ENCODE measurements around the gene CCDC186.

CCDC186 gene

DNA sequence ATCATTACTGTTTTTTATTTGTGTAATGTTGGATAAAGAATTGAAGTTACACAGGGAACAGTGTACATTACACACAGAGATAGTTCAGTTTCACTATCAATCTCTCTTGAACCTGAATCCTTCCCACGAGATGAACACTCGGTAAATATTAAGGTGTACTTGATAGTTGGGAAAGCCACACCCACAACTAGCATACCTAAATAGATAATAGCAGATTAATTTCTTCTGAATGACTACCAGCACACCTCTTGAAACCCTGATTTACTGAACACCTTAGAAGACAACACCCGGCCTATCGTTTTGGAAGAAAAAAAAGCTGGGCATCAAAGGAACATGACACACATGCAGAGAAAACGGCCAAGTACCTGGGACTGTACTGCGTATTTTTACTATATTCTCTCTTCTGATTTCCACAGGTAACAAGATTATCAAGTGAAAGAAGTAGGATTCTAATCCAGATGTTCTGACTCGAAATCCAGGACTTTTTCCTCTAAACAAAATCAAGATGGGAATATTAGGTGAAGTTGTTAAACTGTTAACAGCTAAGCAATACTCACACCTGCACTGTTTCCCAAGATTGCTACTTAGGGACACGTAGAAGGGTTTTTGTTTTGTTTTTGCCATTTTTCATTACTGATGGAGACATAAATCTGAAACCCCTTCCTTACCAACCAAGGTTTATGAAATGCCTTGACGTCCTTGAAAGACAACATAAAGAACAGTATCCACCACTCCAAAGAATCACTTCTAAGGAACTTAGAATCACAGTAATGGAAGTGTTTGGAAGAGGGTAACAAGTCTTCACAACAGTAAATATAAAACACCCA, 1.0 kb downstream of the CCDC186 start:
- H3K4me3 ChIP-seq (ENCODE audit: low read depth, low read length), result peak overlapping the region; percentile 72
- TF ChIP-seq, protein P1, sequence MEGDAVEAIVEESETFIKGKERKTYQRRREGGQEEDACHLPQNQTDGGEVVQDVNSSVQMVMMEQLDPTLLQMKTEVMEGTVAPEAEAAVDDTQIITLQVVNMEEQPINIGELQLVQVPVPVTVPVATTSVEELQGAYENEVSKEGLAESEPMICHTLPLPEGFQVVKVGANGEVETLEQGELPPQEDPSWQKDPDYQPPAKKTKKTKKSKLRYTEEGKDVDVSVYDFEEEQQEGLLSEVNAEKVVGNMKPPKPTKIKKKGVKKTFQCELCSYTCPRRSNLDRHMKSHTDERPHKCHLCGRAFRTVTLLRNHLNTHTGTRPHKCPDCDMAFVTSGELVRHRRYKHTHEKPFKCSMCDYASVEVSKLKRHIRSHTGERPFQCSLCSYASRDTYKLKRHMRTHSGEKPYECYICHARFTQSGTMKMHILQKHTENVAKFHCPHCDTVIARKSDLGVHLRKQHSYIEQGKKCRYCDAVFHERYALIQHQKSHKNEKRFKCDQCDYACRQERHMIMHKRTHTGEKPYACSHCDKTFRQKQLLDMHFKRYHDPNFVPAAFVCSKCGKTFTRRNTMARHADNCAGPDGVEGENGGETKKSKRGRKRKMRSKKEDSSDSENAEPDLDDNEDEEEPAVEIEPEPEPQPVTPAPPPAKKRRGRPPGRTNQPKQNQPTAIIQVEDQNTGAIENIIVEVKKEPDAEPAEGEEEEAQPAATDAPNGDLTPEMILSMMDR (IDR thresholded peaks at IDR 0.05), result no peak
- no peaks in the 10 kb centered on the region for H3K36me3 ChIP-seq (ENCODE audit: control insufficient read depth, insufficient read depth, low read length)
- no peak overlapping the region for H3K9ac ChIP-seq
- H3K27me3 ChIP-seq (ENCODE audit: control insufficient read depth, insufficient read depth, low read length), result no peaks in the 10 kb centered on the region
- peaks cover 23% of the 10 kb centered on the region for H3K79me2 ChIP-seq
- peak overlapping the region; percentile 81 for H2AFZ ChIP-seq
- peak overlapping the region; percentile 93 for H3K4me2 ChIP-seq (ENCODE audit: low read length)
- peak overlapping the region; percentile 84 for H3K27ac ChIP-seq
- no peaks in the 10 kb centered on the region for H3K9me3 ChIP-seq (ENCODE audit: control insufficient read depth, low read length)
- H3K4me1 ChIP-seq, result peaks cover 4% of the 10 kb centered on the region

- Histone ChIP-seq H3K27ac (no peak overlapping the region), H3K9ac (no peak overlapping the region), H3K4me1 (peaks cover 4% of the 10 kb centered on the region), H3K4me3 (ENCODE audit: low read depth, low read length) (peak overlapping the region; percentile 72), H3K79me2 (peaks cover 26% of the 10 kb centered on the region), H3K9me3 (ENCODE audit: control insufficient read depth, low read length) (no peaks in the 10 kb centered on the region), H3K4me2 (ENCODE audit: low read length) (peak overlapping the region; percentile 93), H2AFZ (no peak overlapping the region), H3K27me3 (ENCODE audit: control insufficient read depth, insufficient read depth, low read length) (no peaks in the 10 kb centered on the region), H3K36me3 (ENCODE audit: control insufficient read depth, insufficient read depth, low read length) (no peaks in the 10 kb centered on the region)
- TF ChIP-seq, protein P1 (IDR thresholded peaks at IDR 0.05), result no peak
These were observed 1.8 kb downstream of the CCDC186 start for GRCh38 chr10:114172216-114172615.

DNA sequence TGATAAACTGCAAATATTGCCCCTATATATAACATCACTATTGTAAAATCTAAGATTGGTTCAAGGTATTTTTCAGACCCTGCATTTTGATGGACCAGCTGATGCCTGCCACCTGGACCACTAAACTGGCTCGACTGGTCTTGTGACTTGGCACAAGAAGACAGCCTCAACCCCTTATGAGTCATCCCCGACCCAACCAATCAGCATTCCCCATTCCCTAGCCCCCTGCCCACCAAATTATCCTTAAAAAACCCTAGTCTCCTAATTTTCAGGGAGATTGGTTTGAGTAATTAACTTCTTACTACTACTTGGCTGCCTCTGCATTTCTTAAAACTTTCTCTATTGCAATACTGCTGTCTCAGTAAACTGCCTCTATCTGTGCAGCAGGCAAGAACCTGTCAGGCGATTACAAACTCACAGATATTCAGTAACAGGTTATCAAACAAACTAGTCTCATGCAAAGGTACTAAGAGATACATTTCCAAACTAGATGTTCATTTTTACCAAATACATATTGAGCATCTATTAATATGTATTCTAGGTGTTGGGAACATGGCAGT, 5.5 kb downstream of the CCDC186 start:
- peaks cover 42% of the 10 kb centered on the region for H3K79me2 ChIP-seq
- H3K4me3 ChIP-seq (ENCODE audit: low read depth, low read length), result no peak overlapping the region
- H3K27me3 ChIP-seq (ENCODE audit: control insufficient read depth, insufficient read depth, low read length), result no peaks in the 10 kb centered on the region
- H3K9ac ChIP-seq, result no peak overlapping the region
- H3K9me3 ChIP-seq (ENCODE audit: control insufficient read depth, low read length), result no peaks in the 10 kb centered on the region
- no peak overlapping the region for H3K4me2 ChIP-seq (ENCODE audit: low read length)
- H3K36me3 ChIP-seq (ENCODE audit: control insufficient read depth, insufficient read depth, low read length), result no peaks in the 10 kb centered on the region
- H3K27ac ChIP-seq, result no peak overlapping the region
- TF ChIP-seq, protein P1 (IDR thresholded peaks at IDR 0.05), result no peak
- H3K4me1 ChIP-seq, result peaks cover 14% of the 10 kb centered on the region
- no peak overlapping the region for H2AFZ ChIP-seq

DNA sequence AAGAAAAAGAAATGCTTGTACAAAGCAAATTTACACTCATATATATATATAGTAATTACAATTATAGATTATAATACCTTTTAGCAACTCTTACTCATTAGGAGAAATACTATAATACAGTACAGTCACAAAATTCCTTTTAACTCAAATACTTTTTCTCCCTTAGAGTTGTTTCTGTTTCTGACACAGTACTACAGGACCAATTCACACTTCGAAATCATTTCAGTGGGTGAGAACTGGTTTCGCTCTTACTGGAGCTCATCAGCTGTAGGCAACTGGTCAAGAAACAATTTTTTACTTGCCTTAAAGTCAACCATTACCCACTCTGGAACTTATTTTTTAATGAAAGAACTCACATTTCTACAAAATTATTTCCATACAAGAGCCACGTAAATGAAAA, 6.0 kb downstream of the CCDC186 start:
- no peaks in the 10 kb centered on the region for H3K36me3 ChIP-seq (ENCODE audit: control insufficient read depth, insufficient read depth, low read length)

More for the DNA sequence above, 6.0 kb downstream of the CCDC186 start:
- no peak overlapping the region for H3K4me2 ChIP-seq (ENCODE audit: low read length)
- H3K79me2 ChIP-seq, result peaks cover 38% of the 10 kb centered on the region
- H3K9me3 ChIP-seq (ENCODE audit: control insufficient read depth, low read length), result no peaks in the 10 kb centered on the region
- H3K27ac ChIP-seq, result no peak overlapping the region
- TF ChIP-seq, protein P1 (IDR thresholded peaks at IDR 0.05), result no peak
- H3K4me3 ChIP-seq (ENCODE audit: low read depth, low read length), result no peak overlapping the region
- no peak overlapping the region for H2AFZ ChIP-seq
- no peaks in the 10 kb centered on the region for H3K27me3 ChIP-seq (ENCODE audit: control insufficient read depth, insufficient read depth, low read length)
- no peak overlapping the region for H3K9ac ChIP-seq
- H3K4me1 ChIP-seq, result peaks cover 14% of the 10 kb centered on the region

All from parathyroid adenoma (tissue), 2 donors.